GM21619 (cell line): ENCODE data around the gene GLO1.
A peak's percentile ranks its signal among the peaks of the same experiment; 100 is the strongest.
"Not testable (repeated sequence)": the region's sequence is repeated elsewhere in the genome, so short reads cannot be mapped to it uniquely, and the experiment has no call there.

Experiments used
- ATAC-seq: cut with Tn5 transposase; IDR thresholded peaks from one replicate; pipeline ENCODE4 v1.9.1; 2021; ENCODE audit not compliant: unreplicated experiment

Gene GLO1

DNA sequence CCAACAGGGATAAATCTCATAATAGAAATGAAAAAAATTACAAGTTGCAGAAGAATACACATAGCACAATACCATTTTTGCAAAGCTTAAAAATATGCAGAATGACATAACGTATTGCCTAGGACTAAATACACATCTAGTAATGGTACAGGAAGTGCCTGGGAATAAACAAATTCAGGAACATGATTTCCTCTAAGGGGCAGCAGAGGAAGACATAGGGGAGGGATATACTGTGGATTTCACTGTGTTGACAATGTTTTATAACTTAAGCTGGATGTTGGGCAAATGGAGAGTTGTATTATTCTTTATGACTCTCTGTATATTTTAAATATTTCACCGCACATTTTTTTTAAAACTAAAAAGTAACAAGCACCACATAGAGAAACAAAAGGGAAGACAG is 5.6 kb upstream of the GLO1 start:
- no peak for ATAC-seq

DNA sequence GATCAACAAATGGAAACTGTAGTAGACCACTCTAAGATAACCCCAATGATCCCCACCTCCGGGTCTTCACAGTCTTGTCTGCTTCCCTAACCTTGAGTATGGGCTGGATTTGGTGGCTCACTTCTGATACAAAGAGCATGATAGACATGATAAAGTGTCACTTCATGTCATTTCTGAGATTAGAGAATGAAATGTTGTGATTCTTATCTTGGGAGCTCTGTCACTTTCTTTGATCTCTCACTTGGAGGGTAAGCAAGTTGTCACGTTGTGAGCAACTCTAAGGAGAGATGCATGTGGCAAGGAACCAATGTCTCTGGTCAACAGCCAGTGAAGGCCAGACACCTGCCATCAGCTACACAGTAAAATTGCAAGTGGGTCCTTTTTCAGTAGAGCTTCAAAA is 3.0 kb upstream of the GLO1 start:
- ATAC-seq, result no peak

GRCh38 chr6:38703949-38704590 is 1.1 kb upstream of the GLO1 start:
- no peak for ATAC-seq

DNA sequence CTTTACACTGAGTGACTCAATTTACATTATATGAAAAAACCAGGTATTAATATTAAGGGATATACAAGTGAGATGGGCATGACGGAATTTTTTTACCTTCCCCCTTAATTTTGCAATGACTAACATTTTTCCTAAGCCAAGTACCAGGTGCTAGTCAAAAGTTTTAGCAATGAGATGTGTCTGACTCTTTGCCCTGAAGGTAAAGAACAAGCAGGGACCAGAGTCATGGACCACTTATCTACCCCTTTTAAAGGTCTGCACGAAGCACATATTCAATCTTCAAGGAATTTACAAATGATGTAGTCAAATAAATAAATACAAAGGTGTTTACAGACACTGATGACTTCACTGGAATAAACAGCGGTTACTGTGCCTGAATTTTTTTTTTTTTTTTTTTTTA is 1.4 kb downstream of the GLO1 start:
- ATAC-seq, result no peak

DNA sequence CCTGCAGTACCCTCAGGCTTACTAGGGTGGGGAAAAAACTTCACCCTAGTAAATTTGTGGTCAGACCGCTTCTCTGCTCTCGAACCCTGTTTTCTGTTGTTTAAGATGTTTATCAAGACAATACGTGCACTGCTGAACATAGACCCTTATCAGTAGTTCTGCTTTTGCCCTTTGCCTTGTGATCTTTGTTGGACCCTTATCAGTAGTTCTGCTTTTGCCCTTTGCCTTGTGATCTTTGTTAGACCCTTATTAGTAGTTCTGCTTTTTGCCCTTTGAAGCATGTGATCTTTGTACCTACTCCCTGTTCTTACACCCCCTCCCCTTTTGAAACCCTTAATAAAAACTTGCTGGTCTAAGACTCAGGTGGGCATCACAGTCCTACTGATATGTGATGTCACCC is 3.2 kb downstream of the GLO1 start:
- not testable (repeated sequence) for ATAC-seq

DNA sequence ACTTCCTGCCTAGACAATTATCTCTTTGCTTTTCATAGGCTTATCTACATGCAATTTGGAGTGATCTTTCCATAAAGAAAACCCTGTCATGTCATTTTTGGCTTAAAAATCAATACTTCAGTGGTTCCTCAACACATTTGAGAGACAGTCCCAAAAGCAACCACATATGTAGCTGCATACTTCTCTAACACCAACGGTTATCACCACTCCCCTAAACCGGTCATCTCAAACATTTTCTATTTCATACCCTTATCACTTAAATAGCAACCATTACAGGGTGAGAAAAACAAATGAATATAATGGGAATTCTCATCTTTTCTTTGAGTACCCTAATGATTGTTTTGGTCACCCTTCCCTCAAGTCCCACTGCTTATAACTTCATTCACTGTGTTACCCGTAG is 5.1 kb downstream of the GLO1 start:
- ATAC-seq, result no peak

GRCh38 chr6:38696345-38696744 is 6.6 kb downstream of the GLO1 start:
- no peak for ATAC-seq

DNA sequence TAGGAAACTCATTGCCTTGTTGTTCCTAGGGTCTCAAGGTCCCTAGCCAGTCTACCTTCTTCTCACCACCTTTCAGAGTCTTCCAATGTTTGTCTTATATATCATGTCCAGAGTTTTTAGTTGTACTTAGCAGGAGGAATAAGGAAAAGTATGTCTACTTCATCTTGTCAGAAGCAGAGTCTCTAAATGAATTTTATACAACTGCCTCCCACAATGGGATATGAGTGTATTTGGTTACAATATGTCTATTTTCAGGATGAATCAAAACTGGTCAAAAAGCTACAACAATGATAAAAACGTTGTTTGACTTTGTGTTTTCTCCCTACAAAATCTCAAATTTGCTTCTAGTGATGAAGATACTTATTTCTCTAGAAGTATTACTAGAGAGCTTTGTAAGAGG is 7.0 kb downstream of the GLO1 start:
- no peak for ATAC-seq

GRCh38 chr6:38695227-38695900 is 7.6 kb downstream of the GLO1 start:
- ATAC-seq, result no peak

DNA sequence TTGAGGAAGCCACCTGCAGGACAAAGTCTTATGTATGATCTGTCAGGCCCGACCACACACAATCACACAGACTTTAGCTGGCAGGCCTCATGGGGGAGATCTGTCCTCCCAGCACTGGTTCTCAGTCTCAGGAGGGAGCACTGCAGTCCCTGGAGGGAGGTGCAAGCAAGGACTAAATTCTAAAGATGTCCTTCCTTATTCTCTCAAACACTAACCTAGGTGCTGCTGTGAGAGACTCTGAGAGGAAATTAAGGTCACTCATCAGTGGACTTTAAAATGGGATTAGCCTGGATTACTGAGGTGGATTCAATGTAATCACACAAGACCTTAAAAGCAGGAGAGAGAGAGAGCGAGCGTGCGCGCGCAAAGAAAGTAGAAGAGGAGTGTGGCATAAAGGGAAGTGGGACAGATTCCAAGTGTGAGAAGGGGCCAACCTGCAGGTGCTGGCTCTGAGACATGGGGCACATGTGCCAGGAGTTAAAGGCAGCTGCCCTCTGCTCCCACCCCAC is 14.3 kb downstream of the GLO1 start:
- peak; percentile 82 for ATAC-seq

DNA sequence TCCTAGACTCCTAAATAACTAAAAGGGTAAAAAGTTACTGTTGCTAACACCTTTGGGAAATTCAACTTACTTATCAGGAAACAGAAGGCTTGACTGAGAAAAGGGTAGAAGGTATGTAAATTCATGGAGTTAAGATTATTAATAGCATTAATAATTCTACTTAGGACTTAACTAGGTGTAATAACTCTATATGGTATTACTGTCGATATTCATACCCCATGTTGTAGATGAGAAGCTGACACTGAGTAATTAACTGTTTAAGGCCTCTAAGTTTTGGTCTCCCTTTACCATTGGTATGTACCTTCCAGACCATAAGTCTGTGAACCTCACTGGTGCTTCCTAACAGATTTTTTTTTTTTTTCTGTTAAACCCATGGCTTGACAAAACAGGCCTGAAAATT is 15.4 kb downstream of the GLO1 start:
- ATAC-seq, result no peak

- no peak for ATAC-seq
These were observed 15.9 kb downstream of the GLO1 start for GRCh38 chr6:38687043-38687353.

GRCh38 chr6:38686270-38687042 is 16.5 kb downstream of the GLO1 start:
- no peak for ATAC-seq

DNA sequence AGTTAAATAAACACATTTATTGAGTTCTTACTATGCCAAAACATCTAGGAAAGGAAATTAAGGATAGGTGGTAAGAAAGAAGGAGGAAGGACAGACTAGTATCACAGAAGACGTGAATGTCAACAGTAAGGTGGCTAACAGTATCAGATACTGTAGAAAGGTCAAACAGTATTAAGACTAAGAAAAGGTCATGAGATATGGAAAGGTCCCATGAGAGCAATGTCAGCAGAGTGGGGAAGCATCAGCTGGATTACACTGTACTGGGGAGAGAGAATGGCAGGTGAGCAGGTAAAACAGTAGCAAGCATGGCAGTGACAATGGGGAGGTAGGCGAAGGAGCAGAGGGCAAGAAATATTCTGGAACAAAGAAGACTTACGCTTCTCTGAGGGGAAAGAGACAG is 18.0 kb downstream of the GLO1 start:
- ATAC-seq, result no peak

DNA sequence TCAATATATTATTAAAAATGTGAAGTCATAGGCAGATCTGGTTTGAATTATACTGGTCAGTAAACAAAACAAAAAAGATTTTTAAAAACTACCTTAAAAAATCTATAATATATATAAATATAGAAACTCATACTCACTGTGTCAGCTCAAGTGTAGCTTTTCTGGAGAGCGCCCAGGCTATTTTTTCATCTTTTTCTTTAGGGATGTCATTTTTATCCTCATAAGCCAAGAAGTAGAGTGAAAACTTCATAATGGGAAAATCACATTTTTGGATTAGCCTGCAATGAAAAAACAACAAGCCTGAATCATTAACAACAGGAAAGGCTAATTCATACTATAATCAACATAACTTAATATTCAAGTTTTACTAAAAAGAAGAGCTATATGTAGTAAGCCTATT is 18.7 kb downstream of the GLO1 start:
- ATAC-seq, result no peak

- ATAC-seq, result no peak
These were observed 21.1 kb downstream of the GLO1 start for GRCh38 chr6:38681850-38682249.

GRCh38 chr6:38679668-38680067 is 23.3 kb downstream of the GLO1 start:
- no peak for ATAC-seq

GRCh38 chr6:38678178-38678760 is 24.7 kb downstream of the GLO1 start:
- ATAC-seq, result no peak

- ATAC-seq, result no peak
These were observed 25.9 kb downstream of the GLO1 start for GRCh38 chr6:38676974-38677544.

DNA sequence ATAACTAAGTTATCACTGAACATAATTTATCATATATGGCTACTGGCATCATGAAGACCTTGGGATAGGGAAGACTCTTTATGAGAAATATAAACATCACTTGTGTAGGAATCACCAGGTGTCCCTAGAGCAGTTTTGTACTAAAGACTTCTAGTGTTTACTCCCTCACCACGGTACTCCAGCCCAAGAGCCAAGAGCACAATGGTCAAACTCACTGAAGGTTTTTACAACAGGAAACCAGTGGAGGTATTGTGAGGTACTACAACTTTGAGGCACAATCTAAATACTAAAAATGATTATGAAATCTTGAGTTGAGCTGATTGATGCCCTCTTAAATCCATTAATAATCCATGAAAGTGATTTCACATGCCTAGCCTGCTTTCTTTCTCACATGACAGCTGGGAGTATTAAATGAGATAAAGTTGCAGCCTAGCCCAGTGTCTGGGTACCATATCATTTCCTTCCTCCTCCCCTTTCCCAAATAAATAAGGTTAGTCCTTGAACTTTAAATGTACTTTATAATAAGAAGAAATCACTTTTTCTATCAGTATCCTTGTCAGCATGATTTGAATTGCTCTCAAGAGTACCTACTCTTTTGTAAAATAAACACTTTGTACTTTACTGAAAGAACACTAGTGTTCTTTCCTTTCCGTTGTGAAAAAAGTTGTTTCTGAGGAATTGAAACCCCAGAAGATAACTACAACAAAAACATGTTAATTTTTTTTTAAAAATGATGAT is 26.5 kb downstream of the GLO1 start:
- ATAC-seq, result no peak
